Ecto neural progenitor cell (in vitro differentiated cells): ENCODE data around the gene LRRK1.

ENCODE experiments used
- DNase-seq: peaks from one replicate; pipeline ENCODE4 v3.0.0-alpha.2; 2018; ENCODE audit warnings: low spot score

The LRRK1 gene

GRCh38 chr15:101056366-101057334, 137.5 kb downstream of the LRRK1 start:
- DNase-seq, result peak; percentile 24

GRCh38 chr15:101057841-101058407, 138.8 kb downstream of the LRRK1 start:
- DNase-seq, result peak; percentile 16

- no peak for DNase-seq
Observed at GRCh38 chr15:101058735-101059134, 139.6 kb downstream of the LRRK1 start.

GRCh38 chr15:101059381-101060341, 140.5 kb downstream of the LRRK1 start:
- peak; percentile 30 for DNase-seq

GRCh38 chr15:101060576-101061551, 141.7 kb downstream of the LRRK1 start:
- DNase-seq, result peak; percentile 37

- no peak for DNase-seq
Observed at GRCh38 chr15:101062063-101062462, 142.9 kb downstream of the LRRK1 start.

- DNase-seq, result no peak
Observed at GRCh38 chr15:101062471-101063171, 143.5 kb downstream of the LRRK1 start.

GRCh38 chr15:101063212-101063611, 144.1 kb downstream of the LRRK1 start:
- peak; percentile 57 for DNase-seq

GRCh38 chr15:101063891-101064794, 145.0 kb downstream of the LRRK1 start:
- DNase-seq, result peak; percentile 60

- DNase-seq, result no peak
Observed at GRCh38 chr15:101064795-101065569, 145.8 kb downstream of the LRRK1 start.

GRCh38 chr15:101065570-101066221, 146.5 kb downstream of the LRRK1 start:
- DNase-seq, result no peak

- peak; percentile 47 for DNase-seq
Observed at GRCh38 chr15:101066501-101067408, 147.6 kb downstream of the LRRK1 start.

GRCh38 chr15:101067660-101068522, 148.7 kb downstream of the LRRK1 start:
- DNase-seq, result no peak

- DNase-seq, result no peak
Observed at GRCh38 chr15:101068523-101068960, 149.4 kb downstream of the LRRK1 start.

GRCh38 chr15:101068961-101069653, 149.9 kb downstream of the LRRK1 start:
- peak; percentile 92 for DNase-seq
